Spleen (tissue), 7 donors: ENCODE measurements around the gene B3GNT5.

Experiments
- CTCF ChIP-seq, 11 experiments: fragments of 200-600 bp in 7 of 11; fragments of 450-650 bp in 4 of 11; sonication (generic) in 4 of 11; IDR thresholded peaks in 8 of 11; conservative IDR thresholded peaks in 3 of 11; 1 replicate in 7 of 11; 2 replicates in 4 of 11; pipeline versions ENCODE4 v1.4.0 to v1.8.0; 2016 to 2021; ENCODE audit warnings: antibody characterized with exemption in 11 of 11, inconsistent platforms in 4 of 11, mild to moderate bottlenecking in 1 of 11
- POLR2A ChIP-seq, 3 donors: fragments of 450-650 bp; IDR thresholded peaks; one replicate each; pipeline ENCODE4 v1.5.1; 2017; ENCODE audit warnings: antibody characterized with exemption in 3 of 3, mild to moderate bottlenecking in 1 of 3
- donor health status: DM: no; HTN: no; CAD: no; lungs with moderate emphysema.
- donor health status: DM: no; HTN: no; CAD: no.
- donor health status: DM: no; HTN: no; CAD: no.

- no peak for TF ChIP-seq CTCF (IDR thresholded peaks at IDR 0.05 in 8 of 11, conservative IDR thresholded peaks at IDR 0.05 in 3 of 11)
- no peak for TF ChIP-seq POLR2A (IDR thresholded peaks at IDR 0.05)
Observed at GRCh38 chr3:183264268-183264667, 11.2 kb downstream of the B3GNT5 start.
